A549 (cell line): ENCODE results near the gene EAF2. TPM values are rescaled to one million over a fixed set of nuclear protein-coding genes. Genes with fewer than 3 reads are reported as not detected.

Experiments used
- ATAC-seq, 2 experiments: fragments of 200-7000 bp in 1 of 2; fragments of >200 bp in 1 of 2; cut with Nextera tagmentation in 1 of 2; cut with Tn5 transposase in 1 of 2; 3 replicates each; pipeline versions ENCODE4 v1.8.0 to v1.9.1; 2018 to 2020; ENCODE audit warnings: mild to moderate bottlenecking in 1 of 2, moderate library complexity in 1 of 2
- CTCF ChIA-PET: fragments of 300-600 bp; sonication (Branson Sonifier 250); formaldehyde crosslinking; extraction: SDS; loops from one replicate; lab custom pipeline; 2021; ENCODE audit warnings: antibody characterized with exemption, inconsistent platforms; lab: Yijun Ruan, JAX
- POLR2A ChIA-PET: fragments of 350-600 bp; formaldehyde crosslinking; extraction: SDS; loops from one replicate; lab custom pipeline; 2021; ENCODE audit warnings: antibody characterized with exemption, inconsistent platforms; lab: Yijun Ruan, JAX
- DNase-seq, 2 experiments: peaks; one replicate each; pipeline versions ENCODE4 v3.0.0 to v3.0.0-alpha.2; 2011 to 2016; ENCODE audit warnings: low read depth in 1 of 2, low spot score in 1 of 2
- FAIRE-seq: peaks from 2 replicates; lab custom pipeline; 2011; peaks lifted over from hg19 to GRCh38; lab: Jason Lieb, UNC
- H3K27ac ChIP-seq, 2 experiments: fragments of >200 bp; sonication (Bioruptor Twin); formaldehyde crosslinking; 3 replicates each; pipeline ENCODE4 v1.5.1; 2016 to 2017
- H3K4me1 ChIP-seq: fragments of >200 bp; sonication (Bioruptor Twin); formaldehyde crosslinking; 3 replicates; pipeline ENCODE4 v1.6.1; 2016
- H3K4me2 ChIP-seq: fragments of >200 bp; sonication (Bioruptor Twin); formaldehyde crosslinking; 3 replicates; pipeline ENCODE4 v1.6.1; 2016
- H3K4me3 ChIP-seq: fragments of >200 bp; sonication (Bioruptor Twin); formaldehyde crosslinking; 3 replicates; pipeline ENCODE4 v1.5.1; 2016
- H3K9me3 ChIP-seq: fragments of >200 bp; sonication (Bioruptor Twin); formaldehyde crosslinking; 3 replicates; pipeline ENCODE4 v1.6.1; 2016
- BHLHE40 ChIP-seq: IDR thresholded peaks from 2 replicates; pipeline ENCODE4 v1.6.1; 2012; ENCODE audit warnings: low read depth, low read length, inconsistent platforms
- CBX2 ChIP-seq: fragments of 200-600 bp; sonication (generic); IDR thresholded peaks from 2 replicates; pipeline ENCODE4 v1.6.1; 2016; ENCODE audit warnings: low read depth, mild to moderate bottlenecking, borderline replicate concordance
- CHD2 ChIP-seq: fragments of 150-350 bp; IDR thresholded peaks from 2 replicates; pipeline ENCODE4 v1.6.1; 2014; ENCODE audit warnings: low read length; ENCODE audit not compliant: partially characterized antibody
- CHD4 ChIP-seq: fragments of 200-600 bp; sonication (generic); IDR thresholded peaks from 2 replicates; pipeline ENCODE4 v1.6.1; 2016; ENCODE audit warnings: antibody characterized with exemption, mild to moderate bottlenecking, borderline replicate concordance
- EHF ChIP-seq: fragments of 250-450 bp; sonication (Bioruptor Pico); IDR thresholded peaks from 2 replicates; pipeline ENCODE4 v1.5.0; 2020; ENCODE audit warnings: mild to moderate bottlenecking
- EHMT2 ChIP-seq: fragments of 200-600 bp; sonication (generic); IDR thresholded peaks from 2 replicates; pipeline ENCODE4 v1.6.1; 2016; ENCODE audit warnings: antibody characterized with exemption, low read depth, mild to moderate bottlenecking, moderate library complexity
- ESRRA ChIP-seq: fragments of 150-350 bp; IDR thresholded peaks from 2 replicates; pipeline ENCODE4 v1.6.1; 2014; ENCODE audit warnings: mild to moderate bottlenecking, low read length, borderline replicate concordance
- FOSB ChIP-seq: fragments of 250-450 bp; sonication (Bioruptor Pico); IDR thresholded peaks from 2 replicates; pipeline ENCODE4 v1.5.0; 2020; ENCODE audit warnings: mild to moderate bottlenecking, moderate library complexity
- FOXS1 ChIP-seq: fragments of 250-450 bp; sonication (Bioruptor Pico); IDR thresholded peaks from 2 replicates; pipeline ENCODE4 v1.5.0; 2020; ENCODE audit warnings: mild to moderate bottlenecking, moderate library complexity
- HDAC2 ChIP-seq: fragments of 200-600 bp; sonication (generic); IDR thresholded peaks from 2 replicates; pipeline ENCODE4 v1.6.1; 2016
- HES2 ChIP-seq: fragments of >200 bp; sonication (Bioruptor Twin); formaldehyde crosslinking; IDR thresholded peaks from 2 replicates; pipeline ENCODE4 v1.6.1; 2016
- HOXA7 ChIP-seq: fragments of 250-450 bp; sonication (Bioruptor Pico); IDR thresholded peaks from 2 replicates; pipeline ENCODE4 v1.5.0; 2020; ENCODE audit warnings: mild to moderate bottlenecking, moderate library complexity
- HOXB13 ChIP-seq: fragments of 250-450 bp; sonication (Bioruptor Pico); IDR thresholded peaks from 2 replicates; pipeline ENCODE4 v1.5.0; 2020; ENCODE audit warnings: low read depth, mild to moderate bottlenecking, moderate library complexity
- HOXB5 ChIP-seq: fragments of 250-450 bp; sonication (Bioruptor Pico); IDR thresholded peaks from 2 replicates; pipeline ENCODE4 v1.5.0; 2020; ENCODE audit warnings: mild to moderate bottlenecking, moderate library complexity
- JUN ChIP-seq, 2 experiments: fragments of >200 bp; sonication (Bioruptor Twin); formaldehyde crosslinking; IDR thresholded peaks; 2 replicates in 1 of 2; 3 replicates in 1 of 2; pipeline ENCODE4 v1.6.1; 2016 to 2017
- KDM1A ChIP-seq: fragments of 200-600 bp; sonication (generic); IDR thresholded peaks from 2 replicates; pipeline ENCODE4 v1.6.1; 2016; ENCODE audit warnings: low read depth, mild to moderate bottlenecking
- MAX ChIP-seq: IDR thresholded peaks from 2 replicates; pipeline ENCODE4 v1.6.1; 2012
- PHF8 ChIP-seq: fragments of 200-600 bp; sonication (generic); IDR thresholded peaks from 2 replicates; pipeline ENCODE4 v1.6.1; 2016; ENCODE audit warnings: low read depth, mild to moderate bottlenecking, antibody characterized with exemption, moderate library complexity, borderline replicate concordance
- POLR2AphosphoS2 ChIP-seq: conservative IDR thresholded peaks from 2 replicates; pipeline ENCODE4 v1.6.1; 2012; ENCODE audit warnings: low read length, improper control_type of control experiment, inconsistent platforms
- RAD21 ChIP-seq, 2 experiments: fragments of >200 bp in 1 of 2; sonication (Bioruptor Twin) in 1 of 2; formaldehyde crosslinking in 1 of 2; IDR thresholded peaks in 1 of 2; conservative IDR thresholded peaks in 1 of 2; 2 replicates in 1 of 2; 3 replicates in 1 of 2; pipeline ENCODE4 v1.6.1; 2012 to 2018; ENCODE audit warnings: inconsistent platforms in 1 of 2
- RARB ChIP-seq: fragments of 250-450 bp; sonication (Bioruptor Pico); IDR thresholded peaks from 2 replicates; pipeline ENCODE4 v1.8.0; 2021; ENCODE audit warnings: mild to moderate bottlenecking, moderate library complexity
- RCOR1 ChIP-seq: fragments of 150-350 bp; IDR thresholded peaks from 2 replicates; pipeline ENCODE4 v1.6.1; 2014; ENCODE audit warnings: antibody characterized with exemption, low read length, low read depth
- RNF2 ChIP-seq: fragments of 200-600 bp; sonication (generic); IDR thresholded peaks from 2 replicates; pipeline ENCODE4 v1.6.1; 2016; ENCODE audit warnings: low read depth, mild to moderate bottlenecking, antibody characterized with exemption, moderate library complexity, borderline replicate concordance
- SMC3 ChIP-seq: fragments of >200 bp; sonication (Bioruptor Twin); formaldehyde crosslinking; IDR thresholded peaks from 3 replicates; pipeline ENCODE4 v1.6.1; 2018; ENCODE audit warnings: inconsistent platforms
- TFCP2L1 ChIP-seq: fragments of 250-450 bp; sonication (Bioruptor Pico); IDR thresholded peaks from 2 replicates; pipeline ENCODE4 v1.5.0; 2021; ENCODE audit warnings: mild to moderate bottlenecking
- TP53 ChIP-seq: fragments of 250-450 bp; sonication (Bioruptor Pico); IDR thresholded peaks from 2 replicates; pipeline ENCODE4 v1.5.0; 2021; ENCODE audit warnings: mild to moderate bottlenecking, moderate library complexity
- ZC3H11A ChIP-seq: fragments of 450-650 bp; IDR thresholded peaks from 2 replicates; pipeline ENCODE4 v1.6.1; 2014; ENCODE audit warnings: antibody characterized with exemption, mild to moderate bottlenecking
- ZFP36 ChIP-seq: fragments of 450-650 bp; IDR thresholded peaks from 2 replicates; pipeline ENCODE4 v1.6.1; 2014; ENCODE audit warnings: borderline replicate concordance; ENCODE audit not compliant: partially characterized antibody
- ZNF302 ChIP-seq: fragments of 250-450 bp; sonication (Bioruptor Pico); IDR thresholded peaks from 2 replicates; pipeline ENCODE4 v1.9.0; 2021; ENCODE audit warnings: inconsistent platforms, mild to moderate bottlenecking, moderate library complexity
- WGBS: methylation state at CpG from one replicate; pipeline ENCODE4 v1.1.6; 2017; ENCODE audit errors: missing lambda C conversion rate; 5-methylcytosine and 5-hydroxymethylcytosine counted together
- polyA plus RNA-seq, 4 experiments: library from polyadenylated mRNA; depleted of rRNA in 3 of 4; stranded (reverse); fragments of >200 nt; fragmentation: RNase III in 1 of 4; extraction: RNeasy Plus Mini Kit Qiagen cat#74134 plus additional on column Dnase treatment in 1 of 4; gene quantifications; 2 replicates in 3 of 4; 3 replicates in 1 of 4; pipeline ENCODE4 v1.2.3, GENCODE V29; 2011 to 2017
- TF ChIP-seq, protein P1 (sequence below): IDR thresholded peaks from 2 replicates; pipeline ENCODE4 v1.6.1; 2012

Gene EAF2
- polyA plus RNA-seq, 2 of the 4 experiments (the other 2 are of a cell fraction), result 4.3 to 7.4 TPM

DNA sequence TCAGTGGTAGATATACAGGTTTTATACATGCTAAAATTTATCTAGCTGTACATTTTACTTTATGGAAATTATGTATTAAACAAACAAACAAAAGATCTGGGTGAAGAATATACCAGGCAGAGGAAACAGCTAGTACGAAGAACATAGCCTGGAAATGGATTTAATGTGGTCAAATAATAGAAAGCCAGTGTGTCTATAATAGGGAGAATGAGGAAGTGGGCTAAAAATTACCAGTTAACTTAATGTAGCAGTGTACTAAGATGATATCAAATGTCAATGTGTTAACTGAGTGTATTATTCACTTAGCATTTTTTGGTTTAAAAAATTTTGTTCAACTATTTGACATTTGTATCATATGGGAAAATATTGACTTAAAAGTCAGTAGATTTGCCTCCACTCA is 36.4 kb downstream of the EAF2 start (continued):
- TF ChIP-seq RAD21 (conservative IDR thresholded peaks at IDR 0.05 in 1 of 2, IDR thresholded peaks at IDR 0.05 in 1 of 2), result no peak
- no peak for TF ChIP-seq FOSB
- TF ChIP-seq SMC3, result no peak
- no peak for TF ChIP-seq KDM1A
- TF ChIP-seq HDAC2, result no peak
- TF ChIP-seq TP53 (CRISPR knock-in tag), result no peak
- no peak for TF ChIP-seq EHF (CRISPR knock-in tag)
- TF ChIP-seq HOXB13 (CRISPR knock-in tag), result no peak
- TF ChIP-seq CHD4, result no peak
- TF ChIP-seq ZC3H11A, result no peak
- no peak for TF ChIP-seq HOXB5

DNA sequence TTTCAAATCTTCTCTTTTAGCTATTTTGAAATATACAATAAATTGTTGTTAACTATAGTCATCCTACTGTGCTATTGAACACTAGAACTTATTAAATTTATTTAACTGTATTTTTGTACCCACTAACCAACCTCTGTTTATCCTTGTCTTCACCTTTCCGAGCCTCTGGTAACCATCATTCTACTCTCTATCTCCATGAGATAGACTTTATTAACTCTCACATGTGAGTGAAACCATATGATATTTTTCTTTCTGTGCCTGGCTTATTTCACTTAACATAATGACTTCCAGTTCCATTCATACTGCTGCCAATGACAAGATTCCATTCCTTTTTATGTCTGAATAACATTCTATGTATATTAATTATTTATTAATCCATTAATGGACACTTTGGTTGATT is 43.4 kb downstream of the EAF2 start:
- DNase-seq, result no peak
- ATAC-seq, result no peak

DNA sequence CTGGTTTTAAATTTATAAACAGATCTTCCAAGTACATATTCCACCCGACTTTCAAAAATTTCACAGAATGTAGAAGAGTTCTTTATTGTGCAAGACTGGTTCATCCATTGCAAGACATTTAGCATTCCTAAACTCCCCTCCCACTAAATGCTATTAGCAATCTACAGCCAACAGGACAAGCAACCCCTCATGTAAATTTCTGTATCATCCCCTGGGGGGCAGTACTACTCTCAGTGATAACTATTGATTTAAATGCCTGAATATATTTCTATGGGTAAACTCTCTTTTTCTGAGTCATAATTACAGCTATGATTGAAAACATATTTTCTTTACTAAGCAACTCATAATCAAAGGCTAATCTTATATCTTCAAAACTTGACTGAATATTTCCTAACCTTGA is 48.5 kb downstream of the EAF2 start:
- no peak for FAIRE-seq
- POLR2A ChIA-PET, result no interaction called here

More for the DNA sequence above, 43.4 kb downstream of the EAF2 start:
- 76% methylated on average over 1 of the region's 1 CpG for WGBS
- H3K27ac ChIP-seq, result no peak overlapping the region
- CTCF ChIA-PET, result no interaction called here
- no peak overlapping the region for H3K4me3 ChIP-seq
- no peak for TF ChIP-seq ZFP36
- TF ChIP-seq TFCP2L1 (CRISPR knock-in tag), result no peak
- no peak for TF ChIP-seq HES2
- no peak for TF ChIP-seq CBX2
- TF ChIP-seq RCOR1, result no peak
- H3K4me2 ChIP-seq, result no peak overlapping the region
- H3K9me3 ChIP-seq, result no peaks in the 10 kb centered on the region
- H3K4me1 ChIP-seq, result no peaks in the 10 kb centered on the region
- POLR2A ChIA-PET, result no interaction called here
- FAIRE-seq, result no peak

GRCh38 chr3:121885386-121885785 is 50.4 kb downstream of the EAF2 start:
- no peak for TF ChIP-seq ESRRA
- TF ChIP-seq, protein P1, sequence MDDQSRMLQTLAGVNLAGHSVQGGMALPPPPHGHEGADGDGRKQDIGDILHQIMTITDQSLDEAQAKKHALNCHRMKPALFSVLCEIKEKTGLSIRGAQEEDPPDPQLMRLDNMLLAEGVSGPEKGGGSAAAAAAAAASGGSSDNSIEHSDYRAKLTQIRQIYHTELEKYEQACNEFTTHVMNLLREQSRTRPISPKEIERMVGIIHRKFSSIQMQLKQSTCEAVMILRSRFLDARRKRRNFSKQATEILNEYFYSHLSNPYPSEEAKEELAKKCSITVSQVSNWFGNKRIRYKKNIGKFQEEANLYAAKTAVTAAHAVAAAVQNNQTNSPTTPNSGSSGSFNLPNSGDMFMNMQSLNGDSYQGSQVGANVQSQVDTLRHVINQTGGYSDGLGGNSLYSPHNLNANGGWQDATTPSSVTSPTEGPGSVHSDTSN, result no peak
- no peak for TF ChIP-seq PHF8
- no peak for TF ChIP-seq RNF2
- TF ChIP-seq CHD2, result no peak
- TF ChIP-seq TP53 (CRISPR knock-in tag), result no peak
- no peak for TF ChIP-seq HOXB5
- no peak for TF ChIP-seq POLR2AphosphoS2
- TF ChIP-seq FOSB, result no peak
- TF ChIP-seq HES2, result no peak
- TF ChIP-seq MAX, result no peak
- no peak for TF ChIP-seq JUN (IDR thresholded peaks at IDR 0.05)
- TF ChIP-seq ZNF302 (CRISPR knock-in tag), result no peak
- no peak for TF ChIP-seq HOXA7 (CRISPR knock-in tag)
- no peak for TF ChIP-seq RARB (CRISPR knock-in tag)
- TF ChIP-seq BHLHE40, result no peak
- TF ChIP-seq EHMT2, result no peak
- no peak for TF ChIP-seq FOXS1 (CRISPR knock-in tag)
- TF ChIP-seq CHD4, result no peak
- ATAC-seq (no peak), FAIRE-seq (no peak), DNase-seq (no peak)
- Histone ChIP-seq H3K9me3 (no peaks in the 10 kb centered on the region), H3K4me3 (no peak overlapping the region), H3K4me1 (no peaks in the 10 kb centered on the region), H3K4me2 (no peak overlapping the region), H3K27ac (no peak overlapping the region)
- CTCF ChIA-PET, result no interaction called here
- POLR2A ChIA-PET, result no interaction called here
- WGBS, result 87% methylated on average over 2 of the region's 2 CpGs

More for the DNA sequence above, 48.5 kb downstream of the EAF2 start:
- DNase-seq, result peak; percentile 22 to 35
- WGBS, result 0% methylated on average over 1 of the region's 1 CpG
- TF ChIP-seq KDM1A (no peak), EHMT2 (no peak), RAD21 (conservative IDR thresholded peaks at IDR 0.05 in 1 of 2, IDR thresholded peaks at IDR 0.05 in 1 of 2) (peak; percentile 14 to 26; a peak in 1 of 5 replicates)
- H3K4me3 ChIP-seq, result no peak overlapping the region
- ATAC-seq, result peak in 1 of 2 experiments; percentile 52; a peak in 1 of 6 replicates
- CTCF ChIA-PET, result interaction anchor here (0.5 kb wide), 1 partner anchor 53 kb away, joined by 6 read pairs; no protein-coding TSS in a partner anchor
- no peaks in the 10 kb centered on the region for H3K4me1 ChIP-seq
- no peak overlapping the region for H3K4me2 ChIP-seq
- no peak overlapping the region for H3K27ac ChIP-seq
- H3K9me3 ChIP-seq, result no peaks in the 10 kb centered on the region
